Left lung (tissue), 10 donors: ENCODE data around the gene SRSF11. TPM values are rescaled to one million over a fixed set of nuclear protein-coding genes. Genes with fewer than 3 reads are reported as not detected.
"Not testable (repeated sequence)": the region's sequence is repeated elsewhere in the genome, so short reads cannot be mapped to it uniquely, and the experiment has no call there.

Source experiments
- ATAC-seq: fragments of 200-7000 bp; cut with Tn5 transposase; one replicate; pipeline ENCODE4 v1.9.1; 2020; ENCODE audit warnings: moderate library complexity
- DNase-seq, 4 donors: peaks; one replicate each; pipeline ENCODE4 v3.0.0-alpha.2; 2013 to 2020
- H3K27ac ChIP-seq, 2 donors: fragments of 200-600 bp; sonication (generic) in 1 of 2; one replicate each; pipeline versions ENCODE4 v1.5.0 to v1.8.0; 2020 to 2021
- H3K27me3 ChIP-seq, 2 donors: fragments of 200-600 bp; sonication (generic) in 1 of 2; one replicate each; pipeline versions ENCODE4 v1.5.0 to v1.8.0; 2020 to 2021
- H3K36me3 ChIP-seq, 2 donors: fragments of 200-600 bp; sonication (generic) in 1 of 2; one replicate each; pipeline versions ENCODE4 v1.5.0 to v1.8.0; 2020 to 2021
- H3K4me1 ChIP-seq, 2 donors: fragments of 200-600 bp; one replicate each; pipeline ENCODE4 v1.8.0; 2021
- H3K4me3 ChIP-seq, 2 donors: fragments of 200-600 bp; sonication (generic) in 1 of 2; one replicate each; pipeline versions ENCODE4 v1.5.0 to v1.8.0; 2020 to 2021; ENCODE audit warnings: mild to moderate bottlenecking in 1 of 2
- H3K9me3 ChIP-seq, 2 donors: fragments of 200-600 bp; sonication (generic) in 1 of 2; one replicate each; pipeline versions ENCODE4 v1.5.0 to v1.8.0; 2020 to 2021
- intact Hi-C, 2 donors: fragments of 100-400 bp; cut with DNase I; formaldehyde crosslinking; loops; one replicate each; pipeline versions ENCODE4 v1.11.2 to v1.14.2; 2022
- polyA plus RNA-seq, 6 donors: library from polyadenylated mRNA; unstranded; fragments of 120-200 nt; gene quantifications; one replicate each; pipeline ENCODE4 v1.2.1, GENCODE V29; 2013; ENCODE audit not compliant: insufficient read length in 6 of 6
- total RNA-seq, 2 donors: library from RNA; stranded (reverse); fragmentation: NEBNext Ultra II Directional; extraction: Animal tissue kit (Norgen Biotek cat#: 25700); gene quantifications; one replicate each; pipeline ENCODE4 v1.2.1, GENCODE V29; 2021
- TF ChIP-seq, protein P1 (sequence below), 2 donors: fragments of 200-600 bp; sonication (generic) in 1 of 2; IDR thresholded peaks; one replicate each; pipeline versions ENCODE4 v1.5.0 to v1.8.0; 2021; ENCODE audit warnings: antibody characterized with exemption in 2 of 2
- donor health status: DM: no; HTN: yes; CAD: no.
- donor health status: DM: no; HTN: no; CAD: no.

Gene SRSF11
- total and polyA plus RNA-seq, 8 donors, result 99.1 to 504 (median 462) TPM

DNA sequence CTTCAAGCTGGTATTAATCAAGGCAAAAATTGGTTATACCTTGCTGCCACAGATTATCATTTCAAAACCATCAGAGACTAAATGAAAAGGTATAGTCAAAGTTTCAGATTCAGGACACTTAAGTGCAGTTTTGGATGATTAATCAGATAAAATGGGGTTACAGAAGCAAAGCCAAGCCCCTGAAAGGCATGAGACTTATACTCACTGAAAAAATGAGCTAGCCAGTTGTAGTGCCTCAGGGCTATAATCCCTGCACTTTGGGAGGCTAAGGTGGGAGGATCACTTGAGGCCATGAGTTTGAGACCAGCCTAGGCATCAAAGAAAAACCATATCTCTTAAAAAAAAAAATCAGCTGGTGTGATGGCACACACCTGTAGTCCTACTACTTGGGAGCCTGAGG lies 31.0 kb upstream of the SRSF11 start:
- H3K36me3 ChIP-seq, result no peaks in the 10 kb centered on the region
- ATAC-seq, result no peak
- H3K4me1 ChIP-seq, result no peaks in the 10 kb centered on the region
- intact Hi-C loops, result no loop called here
- H3K27ac ChIP-seq, result no peak overlapping the region
- no peaks in the 10 kb centered on the region for H3K9me3 ChIP-seq
- TF ChIP-seq, protein P1, sequence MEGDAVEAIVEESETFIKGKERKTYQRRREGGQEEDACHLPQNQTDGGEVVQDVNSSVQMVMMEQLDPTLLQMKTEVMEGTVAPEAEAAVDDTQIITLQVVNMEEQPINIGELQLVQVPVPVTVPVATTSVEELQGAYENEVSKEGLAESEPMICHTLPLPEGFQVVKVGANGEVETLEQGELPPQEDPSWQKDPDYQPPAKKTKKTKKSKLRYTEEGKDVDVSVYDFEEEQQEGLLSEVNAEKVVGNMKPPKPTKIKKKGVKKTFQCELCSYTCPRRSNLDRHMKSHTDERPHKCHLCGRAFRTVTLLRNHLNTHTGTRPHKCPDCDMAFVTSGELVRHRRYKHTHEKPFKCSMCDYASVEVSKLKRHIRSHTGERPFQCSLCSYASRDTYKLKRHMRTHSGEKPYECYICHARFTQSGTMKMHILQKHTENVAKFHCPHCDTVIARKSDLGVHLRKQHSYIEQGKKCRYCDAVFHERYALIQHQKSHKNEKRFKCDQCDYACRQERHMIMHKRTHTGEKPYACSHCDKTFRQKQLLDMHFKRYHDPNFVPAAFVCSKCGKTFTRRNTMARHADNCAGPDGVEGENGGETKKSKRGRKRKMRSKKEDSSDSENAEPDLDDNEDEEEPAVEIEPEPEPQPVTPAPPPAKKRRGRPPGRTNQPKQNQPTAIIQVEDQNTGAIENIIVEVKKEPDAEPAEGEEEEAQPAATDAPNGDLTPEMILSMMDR (IDR thresholded peaks at IDR 0.05), result no peak
- DNase-seq, result no peak
- H3K4me3 ChIP-seq, result no peak overlapping the region
- H3K27me3 ChIP-seq, result no peaks in the 10 kb centered on the region

GRCh38 chr1:70192446-70192845 lies 28.7 kb upstream of the SRSF11 start:
- H3K9me3 ChIP-seq, H3K4me1 ChIP-seq, H3K27me3 ChIP-seq, H3K36me3 ChIP-seq, ATAC-seq, H3K27ac ChIP-seq, H3K4me3 ChIP-seq, intact Hi-C loops, DNase-seq: not testable (repeated sequence)

- TF ChIP-seq, protein P1 (IDR thresholded peaks at IDR 0.05), result no peak
- Histone ChIP-seq H3K27me3 (no peaks in the 10 kb centered on the region), H3K4me3 (no peak overlapping the region), H3K36me3 (no peaks in the 10 kb centered on the region), H3K27ac (no peak overlapping the region), H3K9me3 (no peaks in the 10 kb centered on the region), H3K4me1 (no peaks in the 10 kb centered on the region)
- no peak for DNase-seq
- intact Hi-C loops, result no loop called here
- ATAC-seq, result no peak
These were observed 26.6 kb upstream of the SRSF11 start for GRCh38 chr1:70194601-70195000.

DNA sequence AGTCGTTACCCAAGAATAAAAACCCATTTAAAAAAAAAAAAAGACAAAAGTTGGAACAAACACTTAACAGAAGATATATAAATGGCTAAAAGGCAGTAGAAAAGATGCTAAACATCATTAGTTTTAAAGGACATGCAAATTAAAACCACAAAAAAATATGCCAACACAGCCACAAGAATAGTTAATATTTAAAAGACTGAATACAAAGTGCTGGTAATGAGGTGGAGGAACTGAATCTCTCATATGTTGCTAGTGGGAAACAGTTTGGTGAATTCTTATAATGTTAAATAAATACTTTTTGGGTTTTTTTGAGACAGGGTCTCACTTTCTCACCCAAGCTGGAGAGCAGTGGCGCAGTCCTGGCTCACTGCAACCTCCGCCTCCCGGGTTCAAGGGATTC lies 25.8 kb upstream of the SRSF11 start:
- no peak for DNase-seq
- intact Hi-C loops, result no loop called here
- Histone ChIP-seq H3K9me3 (no peaks in the 10 kb centered on the region), H3K4me3 (no peak overlapping the region), H3K36me3 (no peaks in the 10 kb centered on the region), H3K27me3 (no peaks in the 10 kb centered on the region), H3K27ac (no peak overlapping the region), H3K4me1 (no peaks in the 10 kb centered on the region)
- TF ChIP-seq, protein P1 (IDR thresholded peaks at IDR 0.05), result no peak
- no peak for ATAC-seq

DNA sequence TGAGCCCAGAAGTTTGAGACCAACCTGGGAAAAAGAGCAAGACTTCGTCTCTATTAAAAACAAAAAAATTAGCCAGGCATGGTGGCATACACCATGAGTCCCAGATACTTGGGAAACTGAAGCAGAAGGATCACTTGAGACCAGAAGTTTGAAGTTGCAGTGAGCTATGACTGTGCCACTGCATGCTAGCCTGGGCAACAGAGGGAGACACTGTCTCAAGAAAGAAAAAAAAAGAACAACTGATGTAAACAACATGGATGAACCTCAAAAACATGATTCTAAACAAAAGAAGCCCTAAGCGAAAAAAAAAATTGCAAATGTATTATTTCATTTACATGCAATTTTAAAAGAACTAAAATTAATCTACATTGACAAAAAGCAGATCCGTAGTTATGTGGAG lies 24.8 kb upstream of the SRSF11 start:
- TF ChIP-seq, protein P1 (IDR thresholded peaks at IDR 0.05), result no peak
- intact Hi-C loops, result no loop called here

DNA sequence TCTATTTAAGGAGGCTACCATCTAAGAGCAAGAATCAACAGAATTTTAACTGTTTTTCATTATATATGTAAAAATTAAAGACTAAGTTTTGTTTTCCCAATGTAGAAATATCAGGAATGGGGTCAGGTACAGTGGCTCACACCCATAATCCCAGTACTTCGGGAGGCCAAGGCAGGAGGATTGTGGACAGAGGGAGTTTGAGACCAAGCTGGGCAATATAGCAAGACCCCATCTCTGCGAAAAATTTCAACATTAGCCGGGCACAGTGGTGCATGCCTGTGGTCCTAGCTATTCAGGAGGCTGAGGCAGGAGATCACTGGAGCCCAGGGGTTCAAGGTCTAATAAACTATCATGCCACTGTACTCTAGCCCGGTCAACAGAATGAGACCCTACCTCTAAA lies 21.1 kb upstream of the SRSF11 start:
- Histone ChIP-seq H3K4me1 (peaks cover 5 to 16% of the 10 kb centered on the region in 2 donors), H3K36me3 (no peaks in the 10 kb centered on the region), H3K4me3 (no peak overlapping the region), H3K27me3 (no peaks in the 10 kb centered on the region), H3K27ac (no peak overlapping the region), H3K9me3 (no peaks in the 10 kb centered on the region)
- TF ChIP-seq, protein P1 (IDR thresholded peaks at IDR 0.05), result no peak
- DNase-seq (no peak), ATAC-seq (no peak)
- intact Hi-C loops, result no loop called here

More for the DNA sequence above, 24.8 kb upstream of the SRSF11 start:
- Histone ChIP-seq H3K36me3 (no peaks in the 10 kb centered on the region), H3K4me3 (no peak overlapping the region), H3K9me3 (no peaks in the 10 kb centered on the region), H3K27ac (no peak overlapping the region), H3K27me3 (no peaks in the 10 kb centered on the region), H3K4me1 (no peaks in the 10 kb centered on the region)
- no peak for ATAC-seq
- no peak for DNase-seq
